ENCODE data around the gene DCLK3.

Gene DCLK3

GRCh38 chr3:36763850-36764703 is at the start of gene DCLK3:
Gene DCLK3, minus strand, starts transcription at chr3:36764553. Its CDS starts 290 bp downstream, at chr3:36764263.
- peak; percentile 27 for DNase-seq (ENCODE audit: low spot score)

- DNase-seq (ENCODE audit: low spot score): no peak
Observed at GRCh38 chr3:36813305-36813704, 49.0 kb upstream of the DCLK3 start.

GRCh38 chr3:36812240-36812639 is 47.9 kb upstream of the DCLK3 start:
- no peak for DNase-seq (ENCODE audit: low spot score)

GRCh38 chr3:36811768-36812167 is 47.4 kb upstream of the DCLK3 start:
- DNase-seq (ENCODE audit: low spot score): no peak

- DNase-seq (ENCODE audit: low spot score): no peak
Observed at GRCh38 chr3:36804295-36805055, 40.1 kb upstream of the DCLK3 start.

GRCh38 chr3:36803091-36803791 is 38.9 kb upstream of the DCLK3 start:
- no peak for DNase-seq (ENCODE audit: low spot score)

GRCh38 chr3:36800533-36801116 is 36.3 kb upstream of the DCLK3 start:
- no peak for DNase-seq (ENCODE audit: low spot score)

- peak; percentile 20 for DNase-seq (ENCODE audit: low spot score)
Observed at GRCh38 chr3:36796881-36797280, 32.5 kb upstream of the DCLK3 start.

- no peak for DNase-seq (ENCODE audit: low spot score)
Observed at GRCh38 chr3:36796161-36796560, 31.8 kb upstream of the DCLK3 start.

- no peak for DNase-seq (ENCODE audit: low spot score)
Observed at GRCh38 chr3:36795622-36796021, 31.3 kb upstream of the DCLK3 start.

GRCh38 chr3:36792342-36792741 is 28.0 kb upstream of the DCLK3 start:
- peak; percentile 37 for DNase-seq (ENCODE audit: low spot score)

- DNase-seq (ENCODE audit: low spot score): no peak
Observed at GRCh38 chr3:36790765-36791164, 26.4 kb upstream of the DCLK3 start.

- DNase-seq (ENCODE audit: low spot score): no peak
Observed at GRCh38 chr3:36786921-36787890, 22.9 kb upstream of the DCLK3 start.

GRCh38 chr3:36784138-36784635 is 19.8 kb upstream of the DCLK3 start:
- DNase-seq (ENCODE audit: low spot score): no peak

- DNase-seq (ENCODE audit: low spot score): no peak
Observed at GRCh38 chr3:36777424-36778218, 13.3 kb upstream of the DCLK3 start.

- no peak for DNase-seq (ENCODE audit: low spot score)
Observed at GRCh38 chr3:36776436-36776835, 12.1 kb upstream of the DCLK3 start.

GRCh38 chr3:36774052-36774451 is 9.7 kb upstream of the DCLK3 start:
- DNase-seq (ENCODE audit: low spot score): no peak

- DNase-seq (ENCODE audit: low spot score): no peak
Observed at GRCh38 chr3:36771931-36772330, 7.6 kb upstream of the DCLK3 start.

GRCh38 chr3:36769926-36770325 is 5.6 kb upstream of the DCLK3 start:
- no peak for DNase-seq (ENCODE audit: low spot score)

GRCh38 chr3:36765104-36765503 is 751 bp upstream of the DCLK3 start:
- no peak for DNase-seq (ENCODE audit: low spot score)
